ENCODE measurements around the gene MAGI2. TPM values are rescaled to one million over a fixed set of nuclear protein-coding genes. Genes with fewer than 3 reads are reported as not detected.

Gene MAGI2
- total RNA-seq, 1 experiment from 2014 or later = 0.52 TPM

DNA sequence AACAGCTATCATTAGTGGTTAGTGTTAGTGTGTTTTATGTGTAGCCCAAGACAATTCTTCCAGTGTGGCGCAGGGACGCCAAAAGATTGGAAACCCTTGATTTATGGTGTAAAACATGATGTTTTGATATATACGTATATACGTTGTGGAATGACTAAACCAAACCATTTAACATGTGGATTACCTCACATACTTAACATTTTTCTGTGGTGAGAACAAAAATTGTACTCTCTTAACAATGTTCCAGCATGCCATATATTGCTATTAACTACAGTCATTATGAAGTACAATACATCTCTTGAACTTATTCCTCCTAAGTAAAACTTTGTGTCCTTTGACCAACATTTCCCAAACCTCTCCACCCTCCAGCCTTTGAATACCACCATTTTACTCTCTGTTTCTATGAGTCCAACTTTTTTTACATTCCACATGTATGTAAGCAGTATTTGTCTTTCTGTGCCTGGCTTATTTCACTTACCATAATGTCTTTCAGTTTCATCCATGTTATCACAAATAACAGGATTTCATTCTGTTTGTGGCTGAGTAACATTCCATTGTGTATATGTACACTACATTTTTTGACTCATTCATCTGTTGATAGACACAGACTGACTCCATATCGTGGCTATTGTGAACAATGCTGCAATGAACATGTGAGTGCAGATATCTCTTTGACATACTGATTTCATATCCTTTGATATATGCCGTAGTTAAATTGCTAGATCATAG, 42.2 kb upstream of the MAGI2 start:
- Mint-ChIP-seq H3K9me3 (ENCODE audit: low read depth, unreplicated experiment) (no peaks in the 10 kb centered on the region), H3K27me3 (ENCODE audit: unreplicated experiment) (no peaks in the 10 kb centered on the region), H3K4me1 (ENCODE audit: low read depth, unreplicated experiment) (no peaks in the 10 kb centered on the region), H3K27ac (ENCODE audit: unreplicated experiment) (no peak overlapping the region), H3K36me3 (ENCODE audit: insufficient read depth, unreplicated experiment) (no peaks in the 10 kb centered on the region), H3K4me3 (ENCODE audit: low read depth, unreplicated experiment) (no peak overlapping the region)
- CTCF ChIA-PET = no interaction called here
- DNase-seq = no peak
- TF ChIP-seq, protein P1, sequence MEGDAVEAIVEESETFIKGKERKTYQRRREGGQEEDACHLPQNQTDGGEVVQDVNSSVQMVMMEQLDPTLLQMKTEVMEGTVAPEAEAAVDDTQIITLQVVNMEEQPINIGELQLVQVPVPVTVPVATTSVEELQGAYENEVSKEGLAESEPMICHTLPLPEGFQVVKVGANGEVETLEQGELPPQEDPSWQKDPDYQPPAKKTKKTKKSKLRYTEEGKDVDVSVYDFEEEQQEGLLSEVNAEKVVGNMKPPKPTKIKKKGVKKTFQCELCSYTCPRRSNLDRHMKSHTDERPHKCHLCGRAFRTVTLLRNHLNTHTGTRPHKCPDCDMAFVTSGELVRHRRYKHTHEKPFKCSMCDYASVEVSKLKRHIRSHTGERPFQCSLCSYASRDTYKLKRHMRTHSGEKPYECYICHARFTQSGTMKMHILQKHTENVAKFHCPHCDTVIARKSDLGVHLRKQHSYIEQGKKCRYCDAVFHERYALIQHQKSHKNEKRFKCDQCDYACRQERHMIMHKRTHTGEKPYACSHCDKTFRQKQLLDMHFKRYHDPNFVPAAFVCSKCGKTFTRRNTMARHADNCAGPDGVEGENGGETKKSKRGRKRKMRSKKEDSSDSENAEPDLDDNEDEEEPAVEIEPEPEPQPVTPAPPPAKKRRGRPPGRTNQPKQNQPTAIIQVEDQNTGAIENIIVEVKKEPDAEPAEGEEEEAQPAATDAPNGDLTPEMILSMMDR (IDR thresholded peaks at IDR 0.05; ENCODE audit: unreplicated experiment) = no peak
- intact Hi-C loops (cut with micrococcal nuclease; ENCODE audit: unreplicated experiment) = no loop called here
- no TSS peak for BruUV-seq (replicated peaks)

DNA sequence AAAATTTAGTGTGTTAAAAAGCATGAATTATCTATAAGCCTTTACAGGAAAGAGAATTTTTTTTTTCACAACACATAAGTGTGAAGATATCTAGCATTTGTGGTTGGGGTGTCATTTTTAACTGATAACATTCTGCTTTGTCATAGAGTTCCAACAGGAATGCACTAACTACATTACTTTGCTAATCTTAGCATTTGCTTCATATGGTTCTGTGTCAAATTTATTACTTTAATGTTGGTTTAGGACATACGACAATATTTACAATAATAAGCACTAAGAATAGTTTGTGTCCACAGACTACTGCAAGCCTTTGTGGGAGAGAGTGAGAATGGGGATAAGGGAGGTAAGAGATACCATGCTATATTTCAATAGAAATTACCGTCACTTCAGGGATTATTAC, 40.6 kb upstream of the MAGI2 start:
- no peak for DNase-seq
- no peak overlapping the region for H3K27ac Mint-ChIP-seq (ENCODE audit: unreplicated experiment)
- H3K36me3 Mint-ChIP-seq (ENCODE audit: insufficient read depth, unreplicated experiment) = no peaks in the 10 kb centered on the region
- TF ChIP-seq, protein P1 (IDR thresholded peaks at IDR 0.05; ENCODE audit: unreplicated experiment) = no peak
- no peak overlapping the region for H3K4me3 Mint-ChIP-seq (ENCODE audit: low read depth, unreplicated experiment)
- CTCF ChIA-PET = no interaction called here
- BruUV-seq (replicated peaks) = no TSS peak
- no peaks in the 10 kb centered on the region for H3K27me3 Mint-ChIP-seq (ENCODE audit: unreplicated experiment)
- no peaks in the 10 kb centered on the region for H3K4me1 Mint-ChIP-seq (ENCODE audit: low read depth, unreplicated experiment)
- intact Hi-C loops (cut with micrococcal nuclease; ENCODE audit: unreplicated experiment) = no loop called here
- no peaks in the 10 kb centered on the region for H3K9me3 Mint-ChIP-seq (ENCODE audit: low read depth, unreplicated experiment)

DNA sequence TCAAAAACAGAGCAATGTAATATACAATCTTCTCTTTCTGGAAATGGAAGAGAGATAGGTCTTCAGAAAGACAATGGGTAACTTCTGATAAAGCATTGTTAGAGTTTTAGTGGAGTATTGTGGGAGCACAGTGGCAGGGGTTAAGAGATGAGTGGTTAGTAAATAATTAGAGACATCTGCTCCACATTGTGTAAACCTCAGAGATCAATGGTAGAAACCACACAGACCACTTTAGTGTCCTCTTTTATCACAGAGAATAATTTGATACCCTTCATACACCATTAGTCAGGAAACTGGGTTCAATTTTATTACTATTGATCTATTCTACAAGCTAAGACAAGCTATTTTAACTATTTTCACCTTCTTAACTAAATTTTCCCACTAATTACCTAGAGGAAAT, 35.9 kb upstream of the MAGI2 start:
- Mint-ChIP-seq H3K9me3 (ENCODE audit: low read depth, unreplicated experiment) (no peaks in the 10 kb centered on the region), H3K36me3 (ENCODE audit: insufficient read depth, unreplicated experiment) (no peaks in the 10 kb centered on the region), H3K27ac (ENCODE audit: unreplicated experiment) (no peak overlapping the region), H3K4me1 (ENCODE audit: low read depth, unreplicated experiment) (no peaks in the 10 kb centered on the region), H3K27me3 (ENCODE audit: unreplicated experiment) (no peaks in the 10 kb centered on the region), H3K4me3 (ENCODE audit: low read depth, unreplicated experiment) (no peak overlapping the region)
- intact Hi-C loops (cut with micrococcal nuclease; ENCODE audit: unreplicated experiment) = no loop called here
- CTCF ChIA-PET = no interaction called here
- BruUV-seq (replicated peaks) = no TSS peak
- TF ChIP-seq, protein P1 (IDR thresholded peaks at IDR 0.05; ENCODE audit: unreplicated experiment) = no peak
- DNase-seq = no peak

DNA sequence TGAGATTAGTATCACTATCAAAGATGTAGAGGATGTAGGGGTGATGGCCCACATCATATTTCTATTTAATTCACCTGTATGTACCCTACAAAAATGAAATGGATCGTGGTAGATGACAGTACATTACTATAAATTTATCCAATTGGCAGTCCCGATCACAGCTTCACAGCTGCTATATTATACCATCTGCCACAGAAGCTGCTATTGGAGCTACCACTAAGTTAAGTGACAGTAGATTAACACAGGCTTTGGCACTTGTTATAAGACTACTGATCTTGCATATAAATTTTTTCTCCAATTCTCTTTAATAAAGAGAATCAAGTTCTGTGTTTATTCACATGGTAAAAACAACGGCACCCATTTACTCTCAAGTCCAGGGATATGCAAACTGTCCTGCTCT, 24.9 kb upstream of the MAGI2 start:
- intact Hi-C loops (cut with micrococcal nuclease; ENCODE audit: unreplicated experiment) = no loop called here
- Mint-ChIP-seq H3K9me3 (ENCODE audit: low read depth, unreplicated experiment) (no peaks in the 10 kb centered on the region), H3K27ac (ENCODE audit: unreplicated experiment) (no peak overlapping the region), H3K27me3 (ENCODE audit: unreplicated experiment) (no peaks in the 10 kb centered on the region), H3K4me3 (ENCODE audit: low read depth, unreplicated experiment) (no peak overlapping the region), H3K36me3 (ENCODE audit: insufficient read depth, unreplicated experiment) (no peaks in the 10 kb centered on the region), H3K4me1 (ENCODE audit: low read depth, unreplicated experiment) (no peaks in the 10 kb centered on the region)
- CTCF ChIA-PET = no interaction called here
- TF ChIP-seq, protein P1 (IDR thresholded peaks at IDR 0.05; ENCODE audit: unreplicated experiment) = no peak
- DNase-seq = no peak
- no TSS peak for BruUV-seq (replicated peaks)
